Neural cell (in vitro differentiated cells): ENCODE data around the gene FHIT.

Source experiments
- EZH2 ChIP-seq: fragments of 200-600, 300-800 bp; shearing (Covaris generic), sonication (generic); IDR thresholded peaks from 2 replicates; pipeline ENCODE4 v1.6.1; 2014; ENCODE audit warnings: antibody characterized with exemption, low read length, borderline replicate concordance, mild to moderate bottlenecking; ENCODE audit not compliant: insufficient read depth, poor library complexity, severe bottlenecking
- MXI1 ChIP-seq: fragments of 450-650 bp; conservative IDR thresholded peaks from 2 replicates; pipeline ENCODE4 v1.6.1; 2014; ENCODE audit warnings: antibody characterized with exemption, mild to moderate bottlenecking; ENCODE audit not compliant: poor library complexity, severe bottlenecking
- POLR2AphosphoS5 ChIP-seq: IDR thresholded peaks from 2 replicates; pipeline ENCODE4 v1.6.1; 2012
- RAD21 ChIP-seq: fragments of 450-650 bp; conservative IDR thresholded peaks from 2 replicates; pipeline ENCODE4 v1.6.1; 2014; ENCODE audit warnings: antibody characterized with exemption, mild to moderate bottlenecking, moderate library complexity
- SMC3 ChIP-seq: fragments of 450-650 bp; conservative IDR thresholded peaks from 2 replicates; pipeline ENCODE4 v1.6.1; 2014; ENCODE audit warnings: antibody characterized with exemption, mild to moderate bottlenecking, moderate library complexity; ENCODE audit not compliant: poor library complexity
- TF ChIP-seq, protein P1 (sequence below): fragments of 450-650 bp; IDR thresholded peaks from 2 replicates; pipeline ENCODE4 v1.5.1; 2014; ENCODE audit warnings: antibody characterized with exemption, mild to moderate bottlenecking, moderate library complexity; ENCODE audit not compliant: poor library complexity, severe bottlenecking
- TF ChIP-seq, protein P2 (sequence below): IDR thresholded peaks from 2 replicates; pipeline ENCODE4 v1.6.1; 2012; ENCODE audit warnings: borderline replicate concordance

DNA sequence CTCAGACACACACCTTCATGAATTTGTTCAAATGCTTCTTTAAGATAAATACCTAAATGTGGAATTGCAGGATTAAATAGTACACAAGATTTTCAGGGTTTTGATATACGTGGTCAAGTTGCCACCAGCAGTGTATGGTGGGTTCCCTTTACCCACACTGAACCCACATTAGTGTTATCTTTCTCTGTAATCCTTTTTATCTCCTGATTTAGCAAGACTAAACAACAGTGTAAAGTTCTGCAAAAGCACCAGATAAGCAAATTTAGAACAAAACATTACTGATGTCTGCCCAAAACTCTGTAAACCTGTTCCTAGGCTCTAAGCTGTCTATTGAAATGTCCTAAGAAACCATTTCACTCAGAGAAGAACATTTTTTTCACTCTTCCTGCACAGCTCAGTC lies 352.9 kb downstream of the FHIT start:
- TF ChIP-seq, protein P1, sequence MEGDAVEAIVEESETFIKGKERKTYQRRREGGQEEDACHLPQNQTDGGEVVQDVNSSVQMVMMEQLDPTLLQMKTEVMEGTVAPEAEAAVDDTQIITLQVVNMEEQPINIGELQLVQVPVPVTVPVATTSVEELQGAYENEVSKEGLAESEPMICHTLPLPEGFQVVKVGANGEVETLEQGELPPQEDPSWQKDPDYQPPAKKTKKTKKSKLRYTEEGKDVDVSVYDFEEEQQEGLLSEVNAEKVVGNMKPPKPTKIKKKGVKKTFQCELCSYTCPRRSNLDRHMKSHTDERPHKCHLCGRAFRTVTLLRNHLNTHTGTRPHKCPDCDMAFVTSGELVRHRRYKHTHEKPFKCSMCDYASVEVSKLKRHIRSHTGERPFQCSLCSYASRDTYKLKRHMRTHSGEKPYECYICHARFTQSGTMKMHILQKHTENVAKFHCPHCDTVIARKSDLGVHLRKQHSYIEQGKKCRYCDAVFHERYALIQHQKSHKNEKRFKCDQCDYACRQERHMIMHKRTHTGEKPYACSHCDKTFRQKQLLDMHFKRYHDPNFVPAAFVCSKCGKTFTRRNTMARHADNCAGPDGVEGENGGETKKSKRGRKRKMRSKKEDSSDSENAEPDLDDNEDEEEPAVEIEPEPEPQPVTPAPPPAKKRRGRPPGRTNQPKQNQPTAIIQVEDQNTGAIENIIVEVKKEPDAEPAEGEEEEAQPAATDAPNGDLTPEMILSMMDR, result no peak
- no peak for TF ChIP-seq EZH2
- no peak for TF ChIP-seq POLR2AphosphoS5
- TF ChIP-seq, protein P2, sequence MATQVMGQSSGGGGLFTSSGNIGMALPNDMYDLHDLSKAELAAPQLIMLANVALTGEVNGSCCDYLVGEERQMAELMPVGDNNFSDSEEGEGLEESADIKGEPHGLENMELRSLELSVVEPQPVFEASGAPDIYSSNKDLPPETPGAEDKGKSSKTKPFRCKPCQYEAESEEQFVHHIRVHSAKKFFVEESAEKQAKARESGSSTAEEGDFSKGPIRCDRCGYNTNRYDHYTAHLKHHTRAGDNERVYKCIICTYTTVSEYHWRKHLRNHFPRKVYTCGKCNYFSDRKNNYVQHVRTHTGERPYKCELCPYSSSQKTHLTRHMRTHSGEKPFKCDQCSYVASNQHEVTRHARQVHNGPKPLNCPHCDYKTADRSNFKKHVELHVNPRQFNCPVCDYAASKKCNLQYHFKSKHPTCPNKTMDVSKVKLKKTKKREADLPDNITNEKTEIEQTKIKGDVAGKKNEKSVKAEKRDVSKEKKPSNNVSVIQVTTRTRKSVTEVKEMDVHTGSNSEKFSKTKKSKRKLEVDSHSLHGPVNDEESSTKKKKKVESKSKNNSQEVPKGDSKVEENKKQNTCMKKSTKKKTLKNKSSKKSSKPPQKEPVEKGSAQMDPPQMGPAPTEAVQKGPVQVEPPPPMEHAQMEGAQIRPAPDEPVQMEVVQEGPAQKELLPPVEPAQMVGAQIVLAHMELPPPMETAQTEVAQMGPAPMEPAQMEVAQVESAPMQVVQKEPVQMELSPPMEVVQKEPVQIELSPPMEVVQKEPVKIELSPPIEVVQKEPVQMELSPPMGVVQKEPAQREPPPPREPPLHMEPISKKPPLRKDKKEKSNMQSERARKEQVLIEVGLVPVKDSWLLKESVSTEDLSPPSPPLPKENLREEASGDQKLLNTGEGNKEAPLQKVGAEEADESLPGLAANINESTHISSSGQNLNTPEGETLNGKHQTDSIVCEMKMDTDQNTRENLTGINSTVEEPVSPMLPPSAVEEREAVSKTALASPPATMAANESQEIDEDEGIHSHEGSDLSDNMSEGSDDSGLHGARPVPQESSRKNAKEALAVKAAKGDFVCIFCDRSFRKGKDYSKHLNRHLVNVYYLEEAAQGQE, result no peak
- TF ChIP-seq RAD21, result no peak
- TF ChIP-seq SMC3, result no peak
- TF ChIP-seq MXI1, result no peak
